H1 (cell line): Measurements from ENCODE around the gene NR2E1. TPM values are rescaled to one million over a fixed set of nuclear protein-coding genes. Genes with fewer than 3 reads are reported as not detected.

Source experiments
- CTCF ChIA-PET: fragments of 300-600 bp; sonication (Branson Sonifier 250); formaldehyde crosslinking; loops from one replicate; lab custom pipeline; 2021; ENCODE audit not compliant: partially characterized antibody; lab: Charles Lee
- POLR2A ChIA-PET: fragments of 300-600 bp; sonication (Branson Sonifier 250); formaldehyde crosslinking; loops from one replicate; lab custom pipeline; 2021; ENCODE audit warnings: inconsistent platforms; ENCODE audit not compliant: partially characterized antibody; lab: Charles Lee
- DNase-seq, 2 experiments: peaks; one replicate each; pipeline versions ENCODE4 v3.0.0 to v3.0.0-alpha.2; 2010 to 2022; ENCODE audit warnings: low spot score in 2 of 2, low read depth in 1 of 2, mixed read lengths in 1 of 2
- FAIRE-seq: peaks from 2 replicates; lab custom pipeline; 2011; peaks lifted over from hg19 to GRCh38; lab: Jason Lieb, UNC
- H2AFZ ChIP-seq: 2 replicates; pipeline ENCODE4 v1.8.1; 2012; ENCODE audit warnings: low read length, inconsistent platforms
- H2AK5ac ChIP-seq: 2 replicates; pipeline ENCODE4 v1.6.1; 2013; ENCODE audit warnings: low read depth, low read length
- H2BK120ac ChIP-seq: replicated peaks from 2 replicates; pipeline ENCODE3; 2013; ENCODE audit warnings: low read depth, low read length, inconsistent platforms
- H2BK12ac ChIP-seq: 2 replicates; pipeline ENCODE4 v1.6.1; 2013; ENCODE audit warnings: low read depth, low read length
- H2BK15ac ChIP-seq: 2 replicates; pipeline ENCODE4 v1.6.1; 2013; ENCODE audit warnings: low read length
- H2BK20ac ChIP-seq: 2 replicates; pipeline ENCODE4 v1.6.1; 2013; ENCODE audit warnings: low read length
- H2BK5ac ChIP-seq: 2 replicates; pipeline ENCODE4 v1.6.1; 2013; ENCODE audit warnings: low read depth, low read length
- H3K14ac ChIP-seq: 2 replicates; pipeline ENCODE4 v1.6.1; 2013; ENCODE audit warnings: inconsistent platforms; ENCODE audit not compliant: insufficient read length
- H3K18ac ChIP-seq: 2 replicates; pipeline ENCODE4 v1.6.1; 2013; ENCODE audit warnings: low read length; ENCODE audit errors: extremely low read depth
- H3K23ac ChIP-seq: 2 replicates; pipeline ENCODE4 v1.6.1; 2013; ENCODE audit warnings: inconsistent platforms; ENCODE audit not compliant: insufficient read length
- H3K23me2 ChIP-seq: 2 replicates; pipeline ENCODE4 v1.6.1; 2013; ENCODE audit warnings: low read depth, low read length
- H3K27ac ChIP-seq: 2 replicates; pipeline ENCODE4 v1.6.1; 2011; ENCODE audit warnings: low read depth, low read length, inconsistent platforms
- H3K27me3 ChIP-seq, 4 experiments: replicated peaks in 1 of 4; 1 replicate in 1 of 4; 2 replicates in 3 of 4; pipeline versions ENCODE4 v1.6.1 to v1.8.1; 2011 to 2013; ENCODE audit warnings: low read length in 3 of 4, mild to moderate bottlenecking in 3 of 4, inconsistent platforms in 2 of 4, mixed read lengths in 2 of 4, moderate library complexity in 1 of 4; ENCODE audit not compliant: control insufficient read depth in 3 of 4, insufficient read depth in 3 of 4; ENCODE audit errors: extremely low read depth in 1 of 4
- H3K36me3 ChIP-seq, 4 experiments: 2 replicates each; pipeline versions ENCODE4 v1.6.1 to v1.8.1; 2011 to 2013; ENCODE audit warnings: mild to moderate bottlenecking in 4 of 4, low read length in 3 of 4, moderate library complexity in 2 of 4, control low read depth in 1 of 4, inconsistent platforms in 1 of 4; ENCODE audit not compliant: insufficient read depth in 4 of 4, control insufficient read depth in 2 of 4
- H3K4ac ChIP-seq: replicated peaks from 2 replicates; pipeline ENCODE3; 2013; ENCODE audit warnings: low read length, low read depth, mixed read lengths, inconsistent platforms; ENCODE audit not compliant: insufficient read length
- H3K4me1 ChIP-seq, 4 experiments: replicated peaks in 1 of 4; 1 replicate in 1 of 4; 2 replicates in 3 of 4; pipeline versions ENCODE4 v1.6.1 to v1.8.1; 2011 to 2013; ENCODE audit warnings: low read length in 3 of 4, inconsistent platforms in 2 of 4, mixed read lengths in 1 of 4; ENCODE audit not compliant: insufficient read depth in 4 of 4, control insufficient read depth in 3 of 4
- H3K4me2 ChIP-seq, 2 experiments: 2 replicates each; pipeline versions ENCODE4 v1.6.1 to v1.8.1; 2011 to 2013; ENCODE audit warnings: low read depth in 2 of 2, low read length in 2 of 2, control low read depth in 1 of 2, inconsistent platforms in 1 of 2, mild to moderate bottlenecking in 1 of 2; ENCODE audit not compliant: insufficient read depth in 1 of 2
- H3K4me3 ChIP-seq, 4 experiments: fragments of 200-600, 300-600 bp in 1 of 4; sonication (generic), shearing (Covaris generic), sonication (Bioruptor Twin) in 1 of 4; 2 replicates each; pipeline versions ENCODE4 v1.5.1 to v1.8.1; 2011 to 2016; ENCODE audit warnings: low read length in 4 of 4, low read depth in 3 of 4, control low read depth in 2 of 4, inconsistent platforms in 2 of 4, mild to moderate bottlenecking in 2 of 4, mixed read lengths in 1 of 4, moderate library complexity in 1 of 4; ENCODE audit not compliant: insufficient read depth in 2 of 4; ENCODE audit errors: extremely low read depth in 1 of 4
- H3K56ac ChIP-seq: replicated peaks from 2 replicates; pipeline ENCODE3; 2013; ENCODE audit warnings: low read depth, mild to moderate bottlenecking, mixed read lengths, low read length, inconsistent platforms; ENCODE audit not compliant: insufficient read length
- H3K79me1 ChIP-seq: 2 replicates; pipeline ENCODE4 v1.6.1; 2013; ENCODE audit warnings: low read depth, low read length, control low read depth
- H3K79me2 ChIP-seq, 2 experiments: 2 replicates each; pipeline versions ENCODE4 v1.6.1 to v1.8.1; 2012 to 2013; ENCODE audit warnings: low read length in 2 of 2, mild to moderate bottlenecking in 2 of 2, inconsistent platforms in 1 of 2; ENCODE audit not compliant: insufficient read depth in 2 of 2, control insufficient read depth in 1 of 2
- H3K9ac ChIP-seq, 4 experiments: replicated peaks in 1 of 4; 1 replicate in 1 of 4; 2 replicates in 3 of 4; pipeline versions ENCODE4 v1.6.1 to v1.8.1; 2011 to 2013; ENCODE audit warnings: low read depth in 3 of 4, low read length in 3 of 4, control low read depth in 2 of 4, mild to moderate bottlenecking in 2 of 4, moderate library complexity in 2 of 4, inconsistent platforms in 1 of 4; ENCODE audit errors: extremely low read depth in 1 of 4
- H3K9me3 ChIP-seq, 2 experiments: 2 replicates each; pipeline versions ENCODE4 v1.6.1 to v1.8.1; 2012 to 2013; ENCODE audit warnings: mild to moderate bottlenecking in 2 of 2, moderate library complexity in 2 of 2, control low read depth in 1 of 2, inconsistent platforms in 1 of 2, low read depth in 1 of 2, low read length in 1 of 2, mixed read lengths in 1 of 2; ENCODE audit not compliant: insufficient read depth in 2 of 2
- H4K20me1 ChIP-seq, 2 experiments: replicated peaks in 1 of 2; 2 replicates each; pipeline versions ENCODE3 to v1.8.1; 2011 to 2013; ENCODE audit warnings: inconsistent platforms in 2 of 2, low read length in 2 of 2, mild to moderate bottlenecking in 1 of 2; ENCODE audit not compliant: insufficient read depth in 2 of 2, control insufficient read depth in 1 of 2
- H4K5ac ChIP-seq: 2 replicates; pipeline ENCODE4 v1.6.1; 2013; ENCODE audit warnings: low read length, low read depth, mixed read lengths, inconsistent platforms; ENCODE audit not compliant: insufficient read length
- H4K8ac ChIP-seq: 2 replicates; pipeline ENCODE4 v1.8.0; 2013; ENCODE audit warnings: mild to moderate bottlenecking, moderate library complexity, low read length, inconsistent platforms; ENCODE audit not compliant: insufficient read depth; ENCODE audit errors: extremely low read depth
- H4K91ac ChIP-seq: replicated peaks from 2 replicates; pipeline ENCODE3; 2013; ENCODE audit warnings: low read length, mixed read lengths, inconsistent platforms; ENCODE audit not compliant: insufficient read length
- BACH1 ChIP-seq: IDR thresholded peaks from 2 replicates; pipeline ENCODE4 v1.6.1; 2012; ENCODE audit warnings: low read length, improper control_type of control experiment
- CEBPB ChIP-seq: IDR thresholded peaks from 2 replicates; pipeline ENCODE4 v1.6.1; 2012; ENCODE audit warnings: low read depth, low read length
- CHD1 ChIP-seq: IDR thresholded peaks from 2 replicates; pipeline ENCODE4 v1.6.1; 2012; ENCODE audit warnings: low read depth, low read length, improper control_type of control experiment
- CTBP2 ChIP-seq: IDR thresholded peaks from 2 replicates; pipeline ENCODE4 v1.7.0; 2011; ENCODE audit warnings: borderline replicate concordance, mild to moderate bottlenecking, moderate library complexity, mixed read lengths, low read length; ENCODE audit not compliant: insufficient read depth, insufficient read length
- HDAC6 ChIP-seq: IDR thresholded peaks from one replicate; pipeline ENCODE4 v1.7.1; 2012; ENCODE audit warnings: low read depth, mild to moderate bottlenecking, inconsistent platforms, low read length, moderate library complexity
- KDM4A ChIP-seq: IDR thresholded peaks from one replicate; pipeline ENCODE4 v1.7.1; 2012; ENCODE audit warnings: low read depth, mild to moderate bottlenecking, moderate library complexity, low read length, inconsistent platforms; ENCODE audit not compliant: severe bottlenecking
- RAD21 ChIP-seq, 2 experiments: IDR thresholded peaks in 1 of 2; conservative IDR thresholded peaks in 1 of 2; 2 replicates each; pipeline ENCODE4 v1.6.1; 2011; ENCODE audit warnings: low read depth in 2 of 2, low read length in 2 of 2, improper control_type of control experiment in 1 of 2, inconsistent platforms in 1 of 2, mild to moderate bottlenecking in 1 of 2, moderate library complexity in 1 of 2
- RFX5 ChIP-seq: IDR thresholded peaks from 2 replicates; pipeline ENCODE4 v1.6.1; 2011; ENCODE audit warnings: low read depth, low read length, improper control_type of control experiment, borderline replicate concordance
- RNF2 ChIP-seq: fragments of 200-900, 300-1000 bp; sonication (generic); IDR thresholded peaks from 2 replicates; pipeline ENCODE4 v1.7.1; 2016; ENCODE audit warnings: borderline replicate concordance, low read depth, mild to moderate bottlenecking, antibody characterized with exemption, low read length; ENCODE audit not compliant: poor library complexity, severe bottlenecking; ENCODE audit errors: missing control alignments
- SP1 ChIP-seq: IDR thresholded peaks from 2 replicates; pipeline ENCODE4 v1.6.1; 2011; ENCODE audit warnings: low read depth, low read length
- YY1 ChIP-seq: IDR thresholded peaks from 2 replicates; pipeline ENCODE4 v1.6.1; 2011; ENCODE audit warnings: low read depth, mild to moderate bottlenecking, low read length
- WGBS, 2 experiments: shearing (Covaris generic) in 1 of 2; methylation state at CpG; one replicate each; pipeline versions ENCODE4 v1.1.6 to v1.1.7; 2013 to 2015; ENCODE audit warnings: low lambda C conversion rate in 2 of 2, mixed read lengths in 2 of 2, inconsistent platforms in 1 of 2, low coverage in 1 of 2, missing lambda C conversion rate in 1 of 2; ENCODE audit not compliant: insufficient replicate concordance in 2 of 2, insufficient coverage in 1 of 2, insufficient read length in 1 of 2; ENCODE audit errors: extremely low coverage in 1 of 2, missing lambda C conversion rate in 1 of 2; 5-methylcytosine and 5-hydroxymethylcytosine counted together
- polyA plus RNA-seq, 7 experiments: library from polyadenylated mRNA; depleted of rRNA in 3 of 7; stranded (reverse) in 5 of 7; unstranded in 2 of 7; fragments of >200 nt in 5 of 7; fragments of 200-250 nt in 2 of 7; gene quantifications; 1 replicate in 5 of 7; 2 replicates in 1 of 7; 4 replicates in 1 of 7; pipeline versions ENCODE4 v1.2.1 to v1.2.3, GENCODE V29; 2011 to 2013; ENCODE audit warnings: missing spikeins in 2 of 7, mixed read lengths in 2 of 7
- total RNA-seq: library from RNA; stranded (reverse); fragmentation: NEBNext Ultra II Directional; extraction: Animal tissue kit (Norgen Biotek cat#: 25700); gene quantifications from 2 replicates; pipeline ENCODE4 v1.2.1, GENCODE V29; 2021
- TF ChIP-seq, protein P1 (sequence below): IDR thresholded peaks from 2 replicates; pipeline ENCODE4 v1.6.1; 2011; ENCODE audit warnings: low read length, improper control_type of control experiment

The NR2E1 gene
- total and polyA plus RNA-seq, 2 of the 8 experiments (the other 6 are each of a cell fraction or from before 2014, with no cell fraction given), result not detected

DNA sequence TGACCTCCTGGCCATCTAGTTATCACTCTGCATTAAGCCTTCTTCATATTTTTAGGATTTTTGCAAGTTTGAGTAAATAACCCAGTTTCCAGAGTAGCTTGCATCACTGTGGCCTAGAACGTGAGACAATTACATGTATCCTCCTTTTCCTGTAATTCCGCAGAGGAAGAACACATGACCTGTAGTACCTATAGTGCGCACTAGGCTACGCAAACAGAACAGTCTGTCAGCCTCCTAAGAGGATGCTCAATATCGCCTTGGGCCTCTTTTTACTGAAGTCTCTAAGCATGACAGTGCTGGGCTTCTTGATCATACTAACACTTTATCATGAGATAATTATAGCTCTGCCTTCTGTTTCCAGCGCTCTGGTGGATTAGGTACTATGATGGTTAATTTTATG is 20.2 kb upstream of the NR2E1 start:
- no peaks in the 10 kb centered on the region for H3K36me3 ChIP-seq
- H2AK5ac ChIP-seq, result no peak overlapping the region
- H4K91ac ChIP-seq, result no peak overlapping the region
- H3K9me3 ChIP-seq, result no peaks in the 10 kb centered on the region
- H3K27me3 ChIP-seq, result peaks cover 0 to 7% (median 0%) of the 10 kb centered on the region in 4 experiments; a peak in 1 of 7 replicates
- ChIA-PET POLR2A (no interaction called here), CTCF (interaction anchor here (0.9 to 5.1 kb wide), 12 partner anchors 10 to 328 kb away, joined by 3 to 51 read pairs (median 4); no protein-coding TSS in a partner anchor)
- H2BK5ac ChIP-seq, result no peak overlapping the region
- no peak overlapping the region for H2BK15ac ChIP-seq
- no peak overlapping the region for H3K4me2 ChIP-seq
- no peak overlapping the region for H3K4ac ChIP-seq
- H3K4me3 ChIP-seq, result no peak overlapping the region
- H3K14ac ChIP-seq, result no peak overlapping the region
- H3K79me1 ChIP-seq, result no peaks in the 10 kb centered on the region
- H2AFZ ChIP-seq, result no peak overlapping the region
- H2BK120ac ChIP-seq, result no peak overlapping the region
- no peaks in the 10 kb centered on the region for H3K79me2 ChIP-seq
- H4K20me1 ChIP-seq, result no peaks in the 10 kb centered on the region
- H3K4me1 ChIP-seq, result no peaks in the 10 kb centered on the region
- H3K23ac ChIP-seq, result no peak overlapping the region
- H3K56ac ChIP-seq, result no peak overlapping the region
- no peak overlapping the region for H2BK12ac ChIP-seq
- H3K18ac ChIP-seq, result no peak overlapping the region
- no peak overlapping the region for H3K27ac ChIP-seq
- no peak overlapping the region for H4K5ac ChIP-seq
- peak; percentile 82 for FAIRE-seq
- H3K23me2 ChIP-seq, result no peaks in the 10 kb centered on the region
- DNase-seq, result no peak
- H2BK20ac ChIP-seq, result no peak overlapping the region
- no peak overlapping the region for H4K8ac ChIP-seq
- H3K9ac ChIP-seq, result no peak overlapping the region
- WGBS, 2 experiments, result 85% methylated on average over 6 of the region's 6 CpGs; no CpG with 5 or more reads in 1 of the 2 experiments
- peak in 1 of 2 experiments; percentile 31; a peak in 2 of 4 replicates for TF ChIP-seq RAD21 (IDR thresholded peaks at IDR 0.05 in 1 of 2, conservative IDR thresholded peaks at IDR 0.05 in 1 of 2; ENCODE audit: low read depth in 2 of 2, low read length in 2 of 2)
- no peak for TF ChIP-seq RNF2
- TF ChIP-seq, protein P1, sequence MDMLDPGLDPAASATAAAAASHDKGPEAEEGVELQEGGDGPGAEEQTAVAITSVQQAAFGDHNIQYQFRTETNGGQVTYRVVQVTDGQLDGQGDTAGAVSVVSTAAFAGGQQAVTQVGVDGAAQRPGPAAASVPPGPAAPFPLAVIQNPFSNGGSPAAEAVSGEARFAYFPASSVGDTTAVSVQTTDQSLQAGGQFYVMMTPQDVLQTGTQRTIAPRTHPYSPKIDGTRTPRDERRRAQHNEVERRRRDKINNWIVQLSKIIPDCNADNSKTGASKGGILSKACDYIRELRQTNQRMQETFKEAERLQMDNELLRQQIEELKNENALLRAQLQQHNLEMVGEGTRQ, result 0 out of 2 replicates have a peak, but pooled peaks have one; percentile 11
- no peak for TF ChIP-seq SP1
- TF ChIP-seq HDAC6, result no peak
- no peak for TF ChIP-seq CEBPB
- TF ChIP-seq KDM4A, result no peak
- TF ChIP-seq YY1, result no peak
- TF ChIP-seq RFX5, result no peak
- no peak for TF ChIP-seq CHD1
- no peak for TF ChIP-seq CTBP2
- TF ChIP-seq BACH1, result no peak
